HPDE6-E6E7 (cell line): ENCODE data around the gene ZFP36L2.

Experiments used
- DNase-seq: peaks from one replicate; pipeline ENCODE4 v3.0.0; 2011; ENCODE audit warnings: missing footprints; ENCODE audit errors: extremely low spot score

ZFP36L2 gene

GRCh38 chr2:43222475-43223309 lies 3.7 kb downstream of the ZFP36L2 start:
- no peak for DNase-seq

GRCh38 chr2:43221763-43222474 lies 4.5 kb downstream of the ZFP36L2 start:
- peak; percentile 82 for DNase-seq

DNA sequence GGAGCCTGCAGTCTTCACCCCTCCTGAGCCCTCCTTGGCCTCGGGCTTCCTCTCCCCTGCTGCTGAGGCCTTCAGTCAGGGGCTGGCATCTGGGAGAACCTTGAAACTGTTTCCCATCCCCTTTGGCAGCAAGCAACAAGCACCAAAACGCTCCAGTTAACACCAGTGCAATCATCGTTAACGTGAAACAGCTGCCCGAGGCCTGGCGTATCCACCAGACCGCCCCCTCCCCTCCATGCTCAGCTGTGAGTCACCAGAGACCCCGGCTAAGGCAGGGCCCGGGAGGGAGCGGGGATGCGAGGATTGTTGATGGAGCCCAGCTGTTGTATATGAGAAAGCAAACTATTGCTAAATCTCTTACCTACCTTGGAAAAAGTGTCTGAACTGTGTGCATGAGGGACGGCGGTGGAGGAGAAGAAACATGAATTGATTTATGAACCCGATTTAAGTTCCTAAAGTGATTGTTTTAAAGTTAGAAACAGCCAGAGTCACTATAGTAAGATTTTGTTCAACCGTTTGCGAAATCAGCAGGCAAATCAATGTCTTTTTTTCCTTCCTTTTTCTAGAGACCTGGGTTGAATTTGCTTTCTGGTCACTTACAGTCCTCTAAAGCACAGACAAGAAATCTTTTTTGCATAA lies 5.2 kb downstream of the ZFP36L2 start:
- DNase-seq = no peak

DNA sequence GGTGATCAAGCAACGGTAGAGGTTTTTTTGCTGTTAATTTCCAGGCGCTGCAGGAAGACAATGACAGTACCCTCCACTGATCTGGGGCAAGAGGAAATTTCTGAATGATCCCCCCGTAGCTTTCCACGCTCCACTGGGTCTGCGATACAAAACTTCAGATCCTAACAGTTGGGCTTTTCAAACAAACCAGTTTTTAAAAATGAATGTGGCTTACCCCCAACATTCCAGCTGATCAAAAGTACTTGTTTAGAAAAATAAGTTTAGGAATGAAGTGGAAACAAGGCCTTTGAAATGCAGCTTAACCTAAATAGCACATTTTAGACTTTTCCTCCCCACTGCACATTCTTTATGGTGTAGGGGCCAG lies 5.7 kb downstream of the ZFP36L2 start:
- no peak for DNase-seq

- no peak for DNase-seq
These were observed 6.1 kb downstream of the ZFP36L2 start for GRCh38 chr2:43220229-43220751.

- no peak for DNase-seq
These were observed 6.8 kb downstream of the ZFP36L2 start for GRCh38 chr2:43219383-43220228.

GRCh38 chr2:43218702-43219382 lies 7.6 kb downstream of the ZFP36L2 start:
- DNase-seq = no peak

DNA sequence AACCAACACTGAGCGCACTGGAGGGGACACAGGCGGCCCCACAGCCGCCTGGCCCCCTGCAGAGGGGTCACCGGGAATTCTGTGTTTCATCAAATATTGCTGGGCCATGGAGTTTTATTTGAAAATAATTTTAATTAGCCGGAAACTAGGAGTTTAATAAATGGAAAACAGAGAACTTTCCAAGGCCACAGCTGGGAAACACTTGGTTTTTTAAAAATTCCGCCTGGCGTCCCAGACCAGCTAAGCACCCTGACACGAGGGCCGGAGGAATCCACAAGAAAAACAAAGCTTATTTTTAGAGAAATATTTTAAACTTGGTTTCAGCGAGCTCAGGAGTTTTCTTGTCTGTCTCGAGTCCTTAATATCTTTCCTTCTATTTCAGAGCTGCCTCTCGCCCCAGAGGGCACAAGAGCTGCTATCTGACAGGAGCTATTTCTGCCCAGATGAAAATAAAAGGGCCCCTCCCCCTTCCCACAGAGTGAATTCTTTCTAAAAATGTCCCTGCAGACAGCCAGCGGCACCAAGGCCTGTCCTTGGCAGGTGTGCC lies 8.2 kb downstream of the ZFP36L2 start:
- no peak for DNase-seq

GRCh38 chr2:43217228-43218154 lies 8.9 kb downstream of the ZFP36L2 start:
- DNase-seq = no peak

- DNase-seq = no peak
These were observed 9.8 kb downstream of the ZFP36L2 start for GRCh38 chr2:43216629-43217028.

- DNase-seq = no peak
These were observed 10.6 kb downstream of the ZFP36L2 start for GRCh38 chr2:43215673-43216255.

DNA sequence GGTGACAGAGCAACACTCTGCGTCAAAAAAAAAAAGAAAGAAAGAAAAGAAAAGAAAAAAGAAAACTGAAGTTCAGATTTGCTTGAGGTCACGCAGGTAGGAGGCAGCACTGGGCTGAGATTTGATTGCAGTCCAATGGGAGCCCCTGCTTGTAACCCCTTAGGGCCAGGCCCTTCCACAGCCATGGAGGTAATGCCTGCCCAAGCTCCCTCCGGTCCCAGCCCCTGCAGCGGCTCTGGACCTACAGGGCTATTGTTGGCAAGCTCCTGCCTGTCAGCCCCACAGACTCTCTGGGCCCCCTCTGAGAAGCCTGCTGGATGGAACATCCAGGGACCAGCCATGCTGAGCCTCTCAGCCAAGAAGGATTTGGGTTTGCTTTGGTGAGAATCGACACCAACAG lies 12.2 kb downstream of the ZFP36L2 start:
- no peak for DNase-seq

- DNase-seq = no peak
These were observed 13.5 kb downstream of the ZFP36L2 start for GRCh38 chr2:43212931-43213330.

DNA sequence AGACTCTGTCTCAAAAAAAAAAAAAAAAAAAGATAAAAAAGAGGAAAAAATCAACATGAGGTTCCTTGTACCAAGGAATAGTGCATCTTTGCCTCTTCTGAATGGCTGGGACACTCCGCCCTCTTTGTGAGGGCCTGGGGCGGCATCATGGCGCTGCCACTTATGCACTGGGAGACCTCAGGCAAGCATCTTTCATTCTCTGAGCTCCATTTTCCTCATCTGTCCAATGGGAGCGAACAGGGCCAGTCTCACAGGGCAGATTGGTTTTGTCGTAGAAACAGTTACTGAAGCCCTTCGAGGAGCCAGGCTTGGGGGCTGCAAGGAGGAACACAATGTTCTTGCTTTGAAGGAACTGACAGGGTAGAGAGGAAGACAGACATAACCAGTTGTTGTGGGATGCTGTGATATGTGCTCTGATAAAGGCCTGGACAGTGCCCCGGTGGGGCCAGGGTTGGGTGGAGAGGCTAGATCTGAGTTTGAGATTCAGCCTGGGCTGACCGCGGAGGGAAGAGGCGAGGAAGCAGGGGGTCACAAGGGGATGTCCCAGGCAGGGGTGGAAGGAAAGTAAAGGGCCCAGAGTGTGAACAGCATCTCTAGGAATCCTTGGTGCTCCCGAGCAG lies 14.1 kb downstream of the ZFP36L2 start:
- no peak for DNase-seq

GRCh38 chr2:43210467-43211303 lies 15.7 kb downstream of the ZFP36L2 start:
- DNase-seq = no peak

DNA sequence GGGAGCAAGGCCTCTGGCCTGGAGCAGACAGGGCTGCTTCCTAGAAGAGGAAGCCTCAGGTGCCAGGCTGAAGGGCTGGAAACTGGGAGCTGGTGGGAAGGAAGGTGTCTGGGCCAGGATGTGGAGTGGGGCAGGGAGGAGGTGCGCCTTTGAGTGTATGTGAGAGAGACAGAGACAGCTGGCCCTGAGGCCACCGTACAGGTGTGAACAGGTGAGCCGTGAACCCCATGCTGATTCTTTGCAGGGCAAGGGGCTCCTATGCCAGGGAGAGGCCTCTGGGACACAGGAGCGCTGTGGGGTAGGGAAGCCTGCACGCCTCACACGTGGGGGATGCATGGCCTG lies 16.3 kb downstream of the ZFP36L2 start:
- DNase-seq = no peak

DNA sequence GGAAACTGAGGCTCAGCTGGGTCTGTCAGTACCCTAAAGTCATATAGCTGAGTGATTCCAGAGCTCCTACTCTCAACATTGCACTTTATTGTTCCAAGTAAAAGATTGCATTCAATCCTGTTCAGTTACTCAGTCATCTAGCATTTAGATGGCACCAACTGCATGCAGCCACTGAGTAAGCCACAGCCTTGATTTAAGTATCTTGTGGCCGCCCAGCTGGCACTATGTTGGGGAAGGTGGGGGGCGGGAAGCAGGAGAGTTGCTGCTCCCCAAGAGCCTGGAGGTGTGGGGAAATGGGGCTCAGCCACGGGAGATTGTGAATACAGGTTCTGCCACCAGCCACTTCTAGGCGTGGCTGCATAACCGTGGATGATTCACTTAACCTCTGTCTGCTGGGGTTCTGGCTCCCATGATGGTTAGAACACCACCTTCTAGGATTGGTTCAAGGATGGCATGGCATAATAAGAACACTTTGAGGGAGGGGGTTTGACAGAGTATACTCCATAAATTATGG lies 17.1 kb downstream of the ZFP36L2 start:
- DNase-seq = no peak
